SK-N-SH (cell line): ENCODE data around the gene NSUN2. TPM values are rescaled to one million over a fixed set of nuclear protein-coding genes. Genes with fewer than 3 reads are reported as not detected.

Source experiments
- CTCF ChIA-PET: fragments of 300-600, 350-600 bp; formaldehyde crosslinking; extraction: SDS; loops from one replicate; lab custom pipeline; 2021; lab: Yijun Ruan, JAX
- POLR2A ChIA-PET: fragments of 350-600 bp; sonication (Branson Sonifier 250); formaldehyde crosslinking; extraction: SDS; loops from one replicate; lab custom pipeline; 2020; ENCODE audit warnings: antibody characterized with exemption, inconsistent platforms; lab: Yijun Ruan, JAX
- DNase-seq: peaks from one replicate; pipeline ENCODE4 v3.0.0; 2012
- H2AFZ ChIP-seq: fragments of 200-600 bp; sonication (generic); 2 replicates; pipeline ENCODE4 v1.8.1; 2016; ENCODE audit warnings: antibody characterized with exemption, mild to moderate bottlenecking, low read depth
- H3F3A ChIP-seq: fragments of 200-600 bp; sonication (generic); replicated peaks from 2 replicates; pipeline ENCODE3; 2016; ENCODE audit warnings: antibody characterized with exemption, mild to moderate bottlenecking; ENCODE audit not compliant: insufficient read depth
- H3K27ac ChIP-seq, 2 experiments: fragments of 200-500 bp in 1 of 2; fragments of 200-600 bp in 1 of 2; sonication (Bioruptor generic) in 1 of 2; sonication (generic), shearing (Covaris generic) in 1 of 2; 2 replicates each; pipeline versions ENCODE4 v1.5.1 to v1.6.1; 2014 to 2016; ENCODE audit warnings: low read depth in 2 of 2, inconsistent platforms in 1 of 2, low read length in 1 of 2, mild to moderate bottlenecking in 1 of 2, mixed read lengths in 1 of 2
- H3K27me3 ChIP-seq: fragments of 200-600 bp; sonication (generic), shearing (Covaris generic); 2 replicates; pipeline ENCODE4 v1.6.1; 2016; ENCODE audit warnings: mixed run types; ENCODE audit not compliant: insufficient read depth
- H3K36me3 ChIP-seq, 2 experiments: fragments of 200-500 bp in 1 of 2; fragments of 200-600 bp in 1 of 2; sonication (Bioruptor generic) in 1 of 2; sonication (generic) in 1 of 2; replicated peaks in 1 of 2; 2 replicates each; pipeline versions ENCODE3 to v1.5.1; 2014 to 2016; ENCODE audit warnings: low read length in 1 of 2, mild to moderate bottlenecking in 1 of 2; ENCODE audit not compliant: insufficient read depth in 2 of 2, control insufficient read depth in 1 of 2
- H3K4me1 ChIP-seq, 2 experiments: fragments of 200-500 bp in 1 of 2; fragments of 200-600 bp in 1 of 2; sonication (Bioruptor generic) in 1 of 2; sonication (generic), shearing (Covaris generic) in 1 of 2; 2 replicates each; pipeline versions ENCODE4 v1.5.1 to v1.6.1; 2014 to 2016; ENCODE audit warnings: low read depth in 1 of 2, low read length in 1 of 2, mixed run types in 1 of 2; ENCODE audit not compliant: insufficient read depth in 2 of 2, control insufficient read depth in 1 of 2
- H3K4me2 ChIP-seq: fragments of 200-600 bp; sonication (generic), shearing (Covaris generic); 2 replicates; pipeline ENCODE4 v1.6.1; 2017; ENCODE audit warnings: mixed run types
- H3K4me3 ChIP-seq, 2 experiments: fragments of 200-500 bp in 1 of 2; fragments of 200-600 bp in 1 of 2; sonication (Bioruptor generic) in 1 of 2; sonication (generic), shearing (Covaris generic) in 1 of 2; 2 replicates each; pipeline versions ENCODE4 v1.5.1 to v1.8.1; 2014 to 2016; ENCODE audit warnings: low read depth in 2 of 2, inconsistent platforms in 1 of 2, low read length in 1 of 2, mild to moderate bottlenecking in 1 of 2, mixed read lengths in 1 of 2, moderate library complexity in 1 of 2
- H3K79me2 ChIP-seq: fragments of 200-600 bp; sonication (generic); 2 replicates; pipeline ENCODE4 v1.8.1; 2017; ENCODE audit warnings: mild to moderate bottlenecking; ENCODE audit not compliant: insufficient read depth
- H3K9ac ChIP-seq: fragments of 200-600 bp; sonication (generic); 2 replicates; pipeline ENCODE4 v1.6.1; 2017; ENCODE audit warnings: mixed run types
- H3K9me2 ChIP-seq: fragments of 200-600 bp; sonication (generic); 2 replicates; pipeline ENCODE4 v1.6.1; 2017; ENCODE audit warnings: mixed run types
- H3K9me3 ChIP-seq: fragments of 200-600 bp; sonication (generic); 2 replicates; pipeline ENCODE4 v1.6.1; 2017; ENCODE audit warnings: mixed run types, mild to moderate bottlenecking, moderate library complexity
- H4K20me1 ChIP-seq: fragments of 200-600 bp; sonication (generic); 2 replicates; pipeline ENCODE4 v1.6.1; 2017; ENCODE audit warnings: mild to moderate bottlenecking, mixed run types; ENCODE audit not compliant: insufficient read depth
- CHD2 ChIP-seq: fragments of 150-350 bp; IDR thresholded peaks from 2 replicates; pipeline ENCODE4 v1.6.1; 2018; ENCODE audit warnings: low read length; ENCODE audit not compliant: partially characterized antibody
- EP300 ChIP-seq, 2 experiments: IDR thresholded peaks; 2 replicates each; pipeline versions ENCODE4 v1.4.0 to v1.6.1; 2012; ENCODE audit warnings: borderline replicate concordance in 1 of 2, low read depth in 1 of 2, low read length in 1 of 2
- EZH2phosphoT487 ChIP-seq: fragments of 200-600 bp; sonication (generic); IDR thresholded peaks from 2 replicates; pipeline ENCODE4 v1.6.1; 2017; ENCODE audit warnings: low read depth, mixed run types, mild to moderate bottlenecking, antibody characterized with exemption, moderate library complexity, borderline replicate concordance
- FOXJ3 ChIP-seq: sonication (generic); formaldehyde crosslinking; IDR thresholded peaks from 2 replicates; pipeline ENCODE4 v1.5.1; 2020; ENCODE audit warnings: mild to moderate bottlenecking, missing genetic modification reagents
- FOXM1 ChIP-seq: IDR thresholded peaks from 2 replicates; pipeline ENCODE4 v1.4.0; 2012; ENCODE audit warnings: low read depth, mild to moderate bottlenecking
- GABPA ChIP-seq: IDR thresholded peaks from 2 replicates; pipeline ENCODE4 v1.4.0; 2012; ENCODE audit warnings: low read depth, mild to moderate bottlenecking
- MXI1 ChIP-seq: IDR thresholded peaks from 2 replicates; pipeline ENCODE4 v1.6.1; 2012; ENCODE audit warnings: mild to moderate bottlenecking, low read depth, low read length, improper control_type of control experiment
- SMC3 ChIP-seq: IDR thresholded peaks from 2 replicates; pipeline ENCODE4 v1.6.1; 2012; ENCODE audit warnings: low read depth, low read length, improper control_type of control experiment
- TAF1 ChIP-seq: IDR thresholded peaks from 2 replicates; pipeline ENCODE4 v1.6.1; 2012; ENCODE audit warnings: low read depth, mild to moderate bottlenecking, low read length, moderate library complexity, borderline replicate concordance
- WGBS: methylation state at CpG from one replicate; pipeline ENCODE4 v1.1.6; 2017; ENCODE audit warnings: low lambda C conversion rate; 5-methylcytosine and 5-hydroxymethylcytosine counted together
- polyA plus RNA-seq, 3 experiments: library from polyadenylated mRNA; depleted of rRNA; stranded (reverse); fragments of >200 nt; gene quantifications; 2 replicates each; pipeline ENCODE4 v1.2.3, GENCODE V29; 2012
- TF ChIP-seq, protein P1 (sequence below): IDR thresholded peaks from 2 replicates; pipeline ENCODE4 v1.4.0; 2012; ENCODE audit warnings: low read depth
- TF ChIP-seq, protein P2 (sequence below): IDR thresholded peaks from 2 replicates; pipeline ENCODE4 v1.4.0; 2012; ENCODE audit warnings: low read depth, borderline replicate concordance
- TF ChIP-seq, protein P3 (sequence below): fragments of 200-600 bp; sonication (generic); IDR thresholded peaks from 2 replicates; pipeline ENCODE4 v1.6.1; 2017; ENCODE audit warnings: antibody characterized with exemption, mild to moderate bottlenecking, moderate library complexity
- TF ChIP-seq, protein P4 (sequence below): IDR thresholded peaks from 2 replicates; pipeline ENCODE4 v1.6.1; 2012; ENCODE audit warnings: mild to moderate bottlenecking, low read depth, low read length, moderate library complexity

NSUN2 gene
- polyA plus RNA-seq, 1 of the 3 experiments (the other 2 are of a cell fraction) = 78.9 TPM

DNA sequence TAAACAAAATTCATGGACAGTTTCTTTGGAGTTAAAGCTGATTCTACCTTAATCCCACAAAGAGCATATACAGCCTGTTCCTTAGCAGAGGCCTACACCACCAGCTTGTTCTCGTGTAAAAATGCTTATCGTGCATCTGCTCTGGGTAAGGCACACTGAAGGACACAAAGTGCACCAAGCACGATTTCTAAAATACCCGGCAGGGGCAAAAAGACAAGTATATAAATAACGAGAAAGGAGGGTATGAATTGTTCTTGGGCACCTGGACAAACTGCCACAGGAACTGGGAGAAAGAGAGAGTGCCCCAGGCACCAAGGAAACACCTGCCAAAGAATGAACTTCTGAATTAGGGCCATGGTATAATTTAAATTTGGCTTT, 25.3 kb downstream of the NSUN2 start:
- Histone ChIP-seq H3K27ac (no peak overlapping the region), H2AFZ (no peak overlapping the region), H3K79me2 (peaks cover 34% of the 10 kb centered on the region; the same call in 1 of the 2 replicates), H3K4me3 (no peak overlapping the region), H3K36me3 (peaks cover 82 to 91% of the 10 kb centered on the region in 2 experiments), H3K4me1 (no peaks in the 10 kb centered on the region), H3K9me2 (no peaks in the 10 kb centered on the region), H3K27me3 (no peaks in the 10 kb centered on the region), H3K9me3 (no peaks in the 10 kb centered on the region), H3F3A (peaks cover 6% of the 10 kb centered on the region), H4K20me1 (peaks cover 26% of the 10 kb centered on the region), H3K9ac (no peak overlapping the region), H3K4me2 (no peak overlapping the region)
- ChIA-PET CTCF (no interaction called here), POLR2A (no interaction called here)
- TF ChIP-seq, protein P1, sequence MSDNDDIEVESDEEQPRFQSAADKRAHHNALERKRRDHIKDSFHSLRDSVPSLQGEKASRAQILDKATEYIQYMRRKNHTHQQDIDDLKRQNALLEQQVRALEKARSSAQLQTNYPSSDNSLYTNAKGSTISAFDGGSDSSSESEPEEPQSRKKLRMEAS = no peak
- TF ChIP-seq EP300 (IDR thresholded peaks at IDR 0.05; ENCODE audit: borderline replicate concordance in 1 of 2, low read depth in 1 of 2, low read length in 1 of 2) = no peak
- TF ChIP-seq, protein P2, sequence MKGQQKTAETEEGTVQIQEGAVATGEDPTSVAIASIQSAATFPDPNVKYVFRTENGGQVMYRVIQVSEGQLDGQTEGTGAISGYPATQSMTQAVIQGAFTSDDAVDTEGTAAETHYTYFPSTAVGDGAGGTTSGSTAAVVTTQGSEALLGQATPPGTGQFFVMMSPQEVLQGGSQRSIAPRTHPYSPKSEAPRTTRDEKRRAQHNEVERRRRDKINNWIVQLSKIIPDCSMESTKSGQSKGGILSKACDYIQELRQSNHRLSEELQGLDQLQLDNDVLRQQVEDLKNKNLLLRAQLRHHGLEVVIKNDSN = no peak
- TF ChIP-seq, protein P3, sequence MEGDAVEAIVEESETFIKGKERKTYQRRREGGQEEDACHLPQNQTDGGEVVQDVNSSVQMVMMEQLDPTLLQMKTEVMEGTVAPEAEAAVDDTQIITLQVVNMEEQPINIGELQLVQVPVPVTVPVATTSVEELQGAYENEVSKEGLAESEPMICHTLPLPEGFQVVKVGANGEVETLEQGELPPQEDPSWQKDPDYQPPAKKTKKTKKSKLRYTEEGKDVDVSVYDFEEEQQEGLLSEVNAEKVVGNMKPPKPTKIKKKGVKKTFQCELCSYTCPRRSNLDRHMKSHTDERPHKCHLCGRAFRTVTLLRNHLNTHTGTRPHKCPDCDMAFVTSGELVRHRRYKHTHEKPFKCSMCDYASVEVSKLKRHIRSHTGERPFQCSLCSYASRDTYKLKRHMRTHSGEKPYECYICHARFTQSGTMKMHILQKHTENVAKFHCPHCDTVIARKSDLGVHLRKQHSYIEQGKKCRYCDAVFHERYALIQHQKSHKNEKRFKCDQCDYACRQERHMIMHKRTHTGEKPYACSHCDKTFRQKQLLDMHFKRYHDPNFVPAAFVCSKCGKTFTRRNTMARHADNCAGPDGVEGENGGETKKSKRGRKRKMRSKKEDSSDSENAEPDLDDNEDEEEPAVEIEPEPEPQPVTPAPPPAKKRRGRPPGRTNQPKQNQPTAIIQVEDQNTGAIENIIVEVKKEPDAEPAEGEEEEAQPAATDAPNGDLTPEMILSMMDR = no peak
- no peak for TF ChIP-seq SMC3
- TF ChIP-seq FOXM1 = no peak
- TF ChIP-seq TAF1 = no peak
- no peak for TF ChIP-seq CHD2
- no peak for TF ChIP-seq FOXJ3 (CRISPR knock-in tag)
- 98% methylated on average over 5 of the region's 5 CpGs for WGBS
- no peak for DNase-seq

DNA sequence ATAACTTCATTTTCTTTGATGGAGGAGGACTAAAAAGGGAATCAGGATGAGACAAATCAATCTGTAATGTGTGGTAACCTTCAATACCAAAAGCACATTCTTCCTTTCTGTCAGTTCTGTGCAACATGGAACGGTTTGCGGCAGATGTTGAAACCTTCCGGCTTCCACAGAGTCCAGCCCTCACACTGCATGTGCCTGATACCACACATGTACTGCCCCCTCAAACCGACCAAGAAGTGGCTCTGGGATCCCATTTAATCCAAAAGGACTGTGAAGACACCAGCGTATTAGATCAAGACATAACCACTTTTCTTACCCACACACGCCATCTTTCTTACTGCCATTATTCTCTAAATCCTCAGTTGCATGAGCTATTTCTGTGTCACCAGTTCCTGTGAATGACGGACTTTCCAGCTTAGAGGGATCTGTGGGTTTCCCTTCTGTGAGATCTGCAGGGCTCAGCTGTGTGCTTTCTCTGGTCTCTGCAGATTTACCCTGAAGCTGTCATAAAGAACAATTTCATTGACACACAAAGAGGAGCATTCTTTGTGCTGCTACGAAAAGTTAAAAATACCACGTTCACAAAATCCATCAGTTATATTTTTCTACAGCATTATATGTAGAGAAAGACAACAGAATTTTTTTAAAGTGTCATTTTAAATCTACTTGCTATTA, 25.8 kb downstream of the NSUN2 start:
- H3K27me3 ChIP-seq = no peaks in the 10 kb centered on the region
- POLR2A ChIA-PET = no interaction called here
- H3K4me2 ChIP-seq = no peak overlapping the region

More for the DNA sequence above, 25.8 kb downstream of the NSUN2 start:
- TF ChIP-seq, protein P4, sequence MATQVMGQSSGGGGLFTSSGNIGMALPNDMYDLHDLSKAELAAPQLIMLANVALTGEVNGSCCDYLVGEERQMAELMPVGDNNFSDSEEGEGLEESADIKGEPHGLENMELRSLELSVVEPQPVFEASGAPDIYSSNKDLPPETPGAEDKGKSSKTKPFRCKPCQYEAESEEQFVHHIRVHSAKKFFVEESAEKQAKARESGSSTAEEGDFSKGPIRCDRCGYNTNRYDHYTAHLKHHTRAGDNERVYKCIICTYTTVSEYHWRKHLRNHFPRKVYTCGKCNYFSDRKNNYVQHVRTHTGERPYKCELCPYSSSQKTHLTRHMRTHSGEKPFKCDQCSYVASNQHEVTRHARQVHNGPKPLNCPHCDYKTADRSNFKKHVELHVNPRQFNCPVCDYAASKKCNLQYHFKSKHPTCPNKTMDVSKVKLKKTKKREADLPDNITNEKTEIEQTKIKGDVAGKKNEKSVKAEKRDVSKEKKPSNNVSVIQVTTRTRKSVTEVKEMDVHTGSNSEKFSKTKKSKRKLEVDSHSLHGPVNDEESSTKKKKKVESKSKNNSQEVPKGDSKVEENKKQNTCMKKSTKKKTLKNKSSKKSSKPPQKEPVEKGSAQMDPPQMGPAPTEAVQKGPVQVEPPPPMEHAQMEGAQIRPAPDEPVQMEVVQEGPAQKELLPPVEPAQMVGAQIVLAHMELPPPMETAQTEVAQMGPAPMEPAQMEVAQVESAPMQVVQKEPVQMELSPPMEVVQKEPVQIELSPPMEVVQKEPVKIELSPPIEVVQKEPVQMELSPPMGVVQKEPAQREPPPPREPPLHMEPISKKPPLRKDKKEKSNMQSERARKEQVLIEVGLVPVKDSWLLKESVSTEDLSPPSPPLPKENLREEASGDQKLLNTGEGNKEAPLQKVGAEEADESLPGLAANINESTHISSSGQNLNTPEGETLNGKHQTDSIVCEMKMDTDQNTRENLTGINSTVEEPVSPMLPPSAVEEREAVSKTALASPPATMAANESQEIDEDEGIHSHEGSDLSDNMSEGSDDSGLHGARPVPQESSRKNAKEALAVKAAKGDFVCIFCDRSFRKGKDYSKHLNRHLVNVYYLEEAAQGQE = no peak
- TF ChIP-seq MXI1 (no peak), FOXJ3 (CRISPR knock-in tag) (no peak), EZH2phosphoT487 (no peak), GABPA (no peak), CHD2 (no peak)
- TF ChIP-seq, protein P1 = no peak
- Histone ChIP-seq H3F3A (peaks cover 6% of the 10 kb centered on the region), H3K9me3 (no peaks in the 10 kb centered on the region), H3K27ac (no peak overlapping the region), H2AFZ (no peak overlapping the region), H3K36me3 (peaks cover 82 to 89% of the 10 kb centered on the region in 2 experiments), H3K9me2 (no peaks in the 10 kb centered on the region), H3K4me1 (no peaks in the 10 kb centered on the region), H3K79me2 (peaks cover 29% of the 10 kb centered on the region; the same call in 1 of the 2 replicates), H4K20me1 (peaks cover 20% of the 10 kb centered on the region), H3K9ac (no peak overlapping the region), H3K4me3 (no peak overlapping the region)
- no peak for DNase-seq
- CTCF ChIA-PET = no interaction called here
- 86% methylated on average over 9 of the region's 9 CpGs for WGBS
